Coronary artery (tissue), 2 donors: ENCODE measurements around the gene ANKRD13A.
"Not testable (repeated sequence)": the region's sequence is repeated elsewhere in the genome, so short reads cannot be mapped to it uniquely, and the experiment has no call there.

Experiments
- DNase-seq: peaks from one replicate; pipeline ENCODE4 v3.0.0-alpha.2; 2017; ENCODE audit warnings: low spot score
- H3K27ac ChIP-seq, 2 donors: fragments of 200-600 bp; sonication (generic); one replicate each; pipeline ENCODE4 v1.5.1; 2016 to 2019
- H3K4me3 ChIP-seq: fragments of 200-600 bp; sonication (generic); 2 replicates; pipeline ENCODE4 v1.5.1; 2016; ENCODE audit warnings: mild to moderate bottlenecking, moderate library complexity
- TF ChIP-seq, protein P1 (sequence below): fragments of 200-600 bp; sonication (generic); IDR thresholded peaks from one replicate; pipeline ENCODE4 v1.5.1; 2019; ENCODE audit warnings: antibody characterized with exemption

The ANKRD13A gene

GRCh38 chr12:109983432-109984142 is 15.6 kb upstream of the ANKRD13A start:
- H3K27ac ChIP-seq, result no peak overlapping the region
- no peak overlapping the region for H3K4me3 ChIP-seq
- TF ChIP-seq, protein P1, sequence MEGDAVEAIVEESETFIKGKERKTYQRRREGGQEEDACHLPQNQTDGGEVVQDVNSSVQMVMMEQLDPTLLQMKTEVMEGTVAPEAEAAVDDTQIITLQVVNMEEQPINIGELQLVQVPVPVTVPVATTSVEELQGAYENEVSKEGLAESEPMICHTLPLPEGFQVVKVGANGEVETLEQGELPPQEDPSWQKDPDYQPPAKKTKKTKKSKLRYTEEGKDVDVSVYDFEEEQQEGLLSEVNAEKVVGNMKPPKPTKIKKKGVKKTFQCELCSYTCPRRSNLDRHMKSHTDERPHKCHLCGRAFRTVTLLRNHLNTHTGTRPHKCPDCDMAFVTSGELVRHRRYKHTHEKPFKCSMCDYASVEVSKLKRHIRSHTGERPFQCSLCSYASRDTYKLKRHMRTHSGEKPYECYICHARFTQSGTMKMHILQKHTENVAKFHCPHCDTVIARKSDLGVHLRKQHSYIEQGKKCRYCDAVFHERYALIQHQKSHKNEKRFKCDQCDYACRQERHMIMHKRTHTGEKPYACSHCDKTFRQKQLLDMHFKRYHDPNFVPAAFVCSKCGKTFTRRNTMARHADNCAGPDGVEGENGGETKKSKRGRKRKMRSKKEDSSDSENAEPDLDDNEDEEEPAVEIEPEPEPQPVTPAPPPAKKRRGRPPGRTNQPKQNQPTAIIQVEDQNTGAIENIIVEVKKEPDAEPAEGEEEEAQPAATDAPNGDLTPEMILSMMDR, result no peak
- no peak for DNase-seq

DNA sequence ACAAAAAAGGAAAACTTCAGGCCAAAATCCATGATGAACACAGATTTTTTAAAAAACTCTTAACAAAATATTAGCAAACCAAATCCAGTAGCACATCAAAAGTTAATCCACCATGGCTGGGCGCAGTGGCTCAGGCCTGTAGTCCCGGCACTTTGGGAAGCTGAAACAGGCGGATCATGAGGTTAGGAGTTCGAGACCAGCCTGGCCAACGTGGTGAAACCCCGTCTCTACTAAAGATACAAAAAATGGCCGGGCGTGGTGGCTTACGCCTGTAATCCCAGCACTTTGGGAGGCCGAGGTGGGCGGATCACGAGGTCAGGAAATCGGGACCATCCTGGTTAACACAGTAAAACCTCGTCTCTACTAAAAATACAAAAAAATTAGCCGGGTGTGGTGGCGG is 13.0 kb upstream of the ANKRD13A start:
- not testable (repeated sequence) for H3K4me3 ChIP-seq, H3K27ac ChIP-seq, DNase-seq

DNA sequence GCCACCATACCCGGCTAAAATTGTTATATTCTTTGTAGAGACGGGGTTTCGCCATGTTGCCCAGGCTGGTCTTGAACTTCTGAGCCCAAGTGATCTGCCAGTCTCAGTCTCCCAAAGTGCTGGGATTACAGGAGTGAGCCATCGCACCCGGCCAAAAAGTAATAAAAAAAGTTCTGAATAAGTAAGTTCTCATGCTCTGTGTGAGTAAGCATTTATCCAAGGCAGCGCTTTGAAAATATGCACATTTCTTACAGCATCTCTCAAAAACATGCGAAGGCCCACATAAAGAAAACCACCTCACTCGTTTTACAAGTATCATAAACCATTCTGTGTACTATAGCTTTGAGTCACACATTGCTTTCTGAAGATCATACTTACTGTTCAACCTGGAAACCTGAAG is 11.6 kb upstream of the ANKRD13A start:
- no peak overlapping the region for H3K4me3 ChIP-seq
- TF ChIP-seq, protein P1, result no peak
- H3K27ac ChIP-seq, result no peak overlapping the region
- no peak for DNase-seq

- no peak overlapping the region for H3K27ac ChIP-seq
Measured at GRCh38 chr12:109988274-109988673, 11.0 kb upstream of the ANKRD13A start.

DNA sequence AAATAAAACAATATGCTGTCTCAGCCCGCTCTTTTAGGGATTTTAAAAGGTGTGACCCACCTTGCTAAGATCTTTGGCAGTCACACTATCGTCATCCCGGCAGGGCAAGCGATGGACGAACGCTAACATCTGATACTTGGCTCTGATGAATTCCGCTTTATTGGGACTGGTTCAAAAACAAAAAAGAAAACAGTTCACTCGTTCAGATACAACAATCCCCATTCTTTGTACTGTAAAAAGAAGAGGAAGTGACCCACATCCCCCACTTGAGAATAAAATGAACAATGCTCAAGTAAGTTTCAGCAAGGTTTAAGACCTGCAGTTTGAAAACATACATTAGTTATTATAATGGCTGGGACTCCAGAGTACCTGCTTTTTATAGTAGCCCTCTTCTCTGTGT is 10.3 kb upstream of the ANKRD13A start:
- Histone ChIP-seq H3K27ac (no peak overlapping the region), H3K4me3 (no peak overlapping the region)
- no peak for DNase-seq
- TF ChIP-seq, protein P1, result no peak

More at GRCh38 chr12:109988274-109988673, 11.0 kb upstream of the ANKRD13A start:
- H3K4me3 ChIP-seq, result no peak overlapping the region
- TF ChIP-seq, protein P1, result peak; percentile 13
- no peak for DNase-seq

- no peak overlapping the region for H3K4me3 ChIP-seq
- H3K27ac ChIP-seq, result no peak overlapping the region
- DNase-seq, result no peak
- TF ChIP-seq, protein P1, result no peak
Measured at GRCh38 chr12:109989380-109989779, 9.8 kb upstream of the ANKRD13A start.

DNA sequence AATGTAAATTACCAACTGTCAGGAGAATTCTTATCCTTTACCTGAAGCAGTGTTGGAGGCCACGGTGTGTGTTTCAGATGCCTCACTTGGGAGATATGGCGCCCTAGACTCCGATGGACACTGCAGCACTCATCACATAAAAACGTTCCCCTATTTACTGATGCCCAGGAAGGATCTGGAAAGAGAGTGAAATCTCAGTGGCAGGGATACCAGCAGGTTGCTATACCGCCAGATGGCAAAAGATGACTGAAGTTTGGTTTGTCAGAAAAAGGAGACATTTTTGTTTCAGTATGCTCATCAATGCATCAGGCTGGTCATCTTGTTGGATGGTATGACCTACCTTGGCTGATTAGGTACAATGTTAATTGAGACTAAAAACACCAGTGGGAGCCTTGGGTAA is 7.6 kb upstream of the ANKRD13A start:
- H3K4me3 ChIP-seq, result no peak overlapping the region
- DNase-seq, result no peak
- H3K27ac ChIP-seq, result no peak overlapping the region
- TF ChIP-seq, protein P1, result no peak
